GM18505 (cell line): Measurements from ENCODE around the gene MELK.

ENCODE experiments used
- ATAC-seq: cut with Tn5 transposase; IDR thresholded peaks from one replicate; pipeline ENCODE4 v1.9.1; 2021; ENCODE audit not compliant: unreplicated experiment
- POLR2A ChIP-seq: IDR thresholded peaks from 4 replicates; pipeline ENCODE4 v1.6.1; 2011; ENCODE audit warnings: borderline replicate concordance; ENCODE audit not compliant: insufficient read depth, insufficient read length; ENCODE audit errors: extremely low read depth

MELK gene

DNA sequence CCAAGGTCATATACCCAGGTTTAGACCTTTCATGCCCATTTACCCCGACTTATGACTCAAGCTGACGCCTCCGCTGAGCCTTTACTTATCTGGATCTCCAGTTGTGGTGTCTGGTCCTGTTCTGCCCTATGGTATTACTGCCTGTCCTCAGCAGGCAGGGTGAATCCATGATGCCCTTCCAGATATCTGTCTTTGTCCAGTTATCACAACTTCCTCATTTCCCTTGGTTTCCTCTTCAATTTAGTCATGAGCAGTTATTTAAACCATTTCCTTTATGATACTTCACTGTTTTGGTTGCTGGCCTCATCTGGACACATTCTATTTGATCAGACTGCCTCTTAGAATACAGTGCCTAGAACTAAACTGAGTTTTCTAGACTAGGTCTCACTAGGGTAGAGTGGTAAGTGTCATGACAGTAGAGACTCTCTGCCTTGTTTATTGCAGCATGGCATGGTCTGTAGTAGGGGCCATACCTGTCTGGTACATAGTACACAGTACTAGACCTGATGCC lies 93.3 kb downstream of the MELK start:
- no peak for ATAC-seq
- no peak for TF ChIP-seq POLR2A

- no peak for ATAC-seq
- no peak for TF ChIP-seq POLR2A
These were observed 98.9 kb downstream of the MELK start for GRCh38 chr9:36671561-36671960.

- no peak for ATAC-seq
- TF ChIP-seq POLR2A = no peak
These were observed 103.4 kb downstream of the MELK start for GRCh38 chr9:36676091-36676490.

GRCh38 chr9:36676778-36677485 lies 104.2 kb downstream of the MELK start:
- no peak for ATAC-seq
- no peak for TF ChIP-seq POLR2A

- ATAC-seq = no peak
These were observed 104.9 kb downstream of the MELK start for GRCh38 chr9:36677611-36678010.

DNA sequence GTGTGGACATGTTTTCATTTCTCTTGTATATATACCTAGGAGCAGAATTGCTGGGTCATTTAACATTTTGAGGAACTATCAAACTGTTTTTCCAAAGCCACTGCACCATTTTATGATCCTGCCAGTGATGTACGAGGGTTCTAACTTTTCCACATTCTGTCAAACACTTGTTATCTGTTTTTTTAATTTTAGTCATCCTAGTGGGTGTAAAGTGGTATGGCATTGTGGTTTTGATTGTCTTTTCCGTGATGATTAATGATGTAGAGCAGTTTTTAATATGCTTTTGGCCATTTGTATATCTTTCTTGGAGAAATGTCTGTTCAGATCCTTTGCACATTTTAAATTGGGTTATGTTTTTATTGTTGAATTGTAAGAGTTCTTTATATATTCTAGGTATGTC lies 107.0 kb downstream of the MELK start:
- no peak for ATAC-seq

More at GRCh38 chr9:36677611-36678010, 104.9 kb downstream of the MELK start:
- no peak for TF ChIP-seq POLR2A

GRCh38 chr9:36686471-36686870 lies 113.8 kb downstream of the MELK start:
- TF ChIP-seq POLR2A = no peak
- no peak for ATAC-seq

More for the DNA sequence above, 107.0 kb downstream of the MELK start:
- TF ChIP-seq POLR2A = no peak

DNA sequence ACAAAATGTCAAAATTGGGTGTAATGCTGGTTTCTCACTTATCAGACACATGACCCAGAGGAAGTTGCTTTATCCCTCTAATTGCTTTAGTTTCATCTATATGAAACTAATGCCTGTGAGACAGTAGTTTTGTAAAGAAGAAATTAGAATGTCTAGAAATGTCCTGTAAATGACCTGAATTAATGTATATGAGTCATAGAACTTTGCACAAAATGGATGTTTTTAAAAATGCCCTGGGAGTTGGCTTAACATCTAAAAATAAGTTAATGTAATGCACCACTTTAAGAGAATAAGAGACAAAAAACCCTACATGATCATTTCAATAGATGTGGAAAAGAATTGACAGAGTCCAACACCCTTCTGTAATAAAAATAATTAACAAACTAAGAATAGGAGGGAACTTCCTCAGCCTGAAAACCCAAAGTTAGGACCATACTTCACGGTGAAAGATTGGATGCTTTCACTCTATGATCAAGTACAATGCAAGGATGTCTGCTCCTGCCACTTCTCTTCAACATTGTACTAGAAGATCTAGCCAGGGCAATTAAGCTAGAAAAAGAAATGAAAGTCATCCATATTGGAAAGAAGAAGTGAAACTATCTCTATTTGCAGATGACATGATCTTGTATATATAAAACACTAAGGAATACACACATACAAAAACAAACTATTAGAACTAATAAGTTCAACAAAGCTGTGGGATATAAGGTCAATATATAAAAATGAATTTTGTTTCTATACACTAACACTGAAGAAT lies 117.9 kb downstream of the MELK start:
- ATAC-seq = no peak

DNA sequence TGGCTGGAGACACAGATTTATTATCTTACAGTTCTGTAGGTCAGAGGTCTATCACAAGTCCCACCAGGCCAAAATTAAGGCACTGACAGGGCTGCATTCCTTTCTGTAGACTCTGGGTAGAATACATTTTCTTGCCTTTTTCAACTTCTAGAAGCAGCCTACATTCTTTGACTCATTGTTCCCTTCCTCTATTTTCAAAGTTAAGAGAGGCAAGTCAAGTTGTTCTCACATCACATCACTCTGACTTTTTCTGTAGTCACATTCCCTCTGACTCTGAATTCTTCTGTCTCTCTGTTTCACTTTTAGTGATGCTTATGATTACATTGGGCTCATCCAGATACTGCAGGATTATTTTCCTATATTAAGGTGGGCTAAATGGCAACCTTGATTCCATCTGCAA lies 119.0 kb downstream of the MELK start:
- ATAC-seq = no peak
- TF ChIP-seq POLR2A = no peak

More for the DNA sequence above, 117.9 kb downstream of the MELK start:
- no peak for TF ChIP-seq POLR2A

DNA sequence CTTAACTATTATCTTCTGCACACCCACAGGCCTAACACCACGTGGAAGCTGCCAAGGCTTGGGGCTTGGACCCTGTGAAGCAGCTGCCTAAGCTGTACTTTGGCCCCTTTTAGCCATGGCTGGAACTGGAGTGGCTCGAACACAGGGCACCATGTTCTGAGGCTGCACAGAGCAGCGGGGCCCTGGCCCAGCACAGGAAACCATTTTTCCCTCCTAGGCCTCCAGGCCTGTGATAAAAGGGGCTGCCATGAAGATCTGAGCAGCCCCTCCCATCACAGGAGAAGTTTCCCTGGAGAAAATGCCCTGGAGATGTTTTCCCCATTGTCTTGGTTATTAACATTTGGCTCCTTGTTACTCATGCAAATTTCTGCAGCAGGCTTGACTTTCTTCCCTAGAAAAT lies 126.3 kb downstream of the MELK start:
- no peak for TF ChIP-seq POLR2A
- ATAC-seq = no peak

DNA sequence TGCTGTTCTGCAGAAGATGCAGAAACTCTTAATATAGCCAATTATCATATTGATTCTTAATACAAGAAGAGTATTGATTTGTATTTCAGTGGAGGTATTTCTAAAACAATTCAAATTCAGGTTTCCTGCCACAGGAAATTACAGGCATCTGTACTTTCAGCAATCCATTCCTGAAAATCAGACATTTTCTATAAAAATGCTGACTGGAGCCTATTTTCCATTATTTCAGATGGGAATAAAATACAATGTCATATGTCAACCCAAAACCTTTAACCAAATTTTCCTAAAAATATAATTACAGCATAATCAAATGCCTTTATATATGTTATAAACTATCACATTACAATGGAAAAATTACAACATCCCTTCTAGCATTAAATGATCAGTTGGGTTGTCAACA lies 131.5 kb downstream of the MELK start:
- ATAC-seq = no peak
- no peak for TF ChIP-seq POLR2A

DNA sequence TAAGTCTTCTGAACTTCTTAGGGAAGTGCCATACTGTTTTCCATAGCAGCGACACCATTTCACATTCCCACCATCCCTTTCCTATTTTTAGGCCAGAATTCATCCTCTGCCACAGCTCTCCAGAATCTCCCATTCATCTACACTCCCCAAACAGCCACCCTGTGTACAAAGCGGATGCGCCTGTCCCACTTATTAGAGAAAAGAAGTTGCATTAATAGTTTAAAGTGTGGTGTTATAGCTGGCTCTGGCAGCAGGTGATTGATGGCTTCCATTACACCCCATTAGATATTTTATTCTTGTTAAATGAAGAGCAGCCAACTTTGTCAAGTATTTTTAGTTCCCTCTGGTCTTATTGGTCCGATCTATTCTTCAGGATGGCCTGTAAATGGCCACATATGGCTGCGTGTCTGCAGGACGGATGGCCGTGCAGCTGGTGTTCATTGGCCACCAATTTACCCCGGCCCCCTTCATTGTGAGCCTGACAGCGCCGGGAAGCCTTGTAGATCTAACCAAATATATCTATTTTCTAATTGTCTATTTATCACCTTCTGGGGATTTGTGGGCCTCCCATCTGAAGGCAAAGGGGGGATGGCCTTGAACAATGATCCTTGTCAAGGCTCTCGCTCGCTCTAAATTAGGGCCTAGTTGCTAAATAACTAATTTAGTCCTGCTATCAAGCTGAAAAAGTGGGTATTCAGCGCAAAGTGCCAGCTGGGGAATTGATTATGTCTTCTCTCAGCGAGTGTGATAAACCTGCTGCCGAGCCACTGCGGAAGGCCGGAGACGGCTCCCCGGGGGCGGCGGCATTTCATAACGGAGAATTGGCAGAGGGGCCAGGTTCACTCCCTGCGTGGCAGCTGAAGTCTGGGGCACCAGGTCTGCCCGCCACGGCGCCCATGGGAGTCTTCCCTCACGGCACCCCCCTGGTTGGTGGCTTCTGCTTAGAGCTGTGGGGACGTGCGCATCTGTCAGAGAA lies 141.1 kb downstream of the MELK start:
- no peak for ATAC-seq
- TF ChIP-seq POLR2A = no peak

- ATAC-seq = no peak
These were observed 143.8 kb downstream of the MELK start for GRCh38 chr9:36716496-36716895.

More at GRCh38 chr9:36716496-36716895, 143.8 kb downstream of the MELK start:
- no peak for TF ChIP-seq POLR2A
